ENCODE results near the gene AGO3. TPM values are rescaled to one million over a fixed set of nuclear protein-coding genes. Genes with fewer than 3 reads are reported as not detected.

The AGO3 gene
- total RNA-seq, 2 donors from 2014 or later: 47.5 to 49.9 TPM

GRCh38 chr1:36100376-36100775, 169.5 kb downstream of the AGO3 start:
- no peaks in the 10 kb centered on the region for H3K9me3 ChIP-seq
- ATAC-seq (ENCODE audit: insufficient number of reproducible peaks, low FRiP score, low read depth): no peak
- TF ChIP-seq CTCF (IDR thresholded peaks at IDR 0.05): no peak
- peak overlapping the region in 1 of 2 donors; percentile 30 for H3K27ac ChIP-seq
- H3K4me1 ChIP-seq (ENCODE audit: control insufficient read depth in 1 of 2, low read depth in 2 of 2): peaks cover 6% of the 10 kb centered on the region in 2 donors
- DNase-seq (ENCODE audit: low spot score): no peak
- no peaks in the 10 kb centered on the region for H3K27me3 ChIP-seq (replicated peaks; ENCODE audit: insufficient read depth)
- H3K36me3 ChIP-seq: no peaks in the 10 kb centered on the region
- no peak overlapping the region for H3K4me3 ChIP-seq

DNA sequence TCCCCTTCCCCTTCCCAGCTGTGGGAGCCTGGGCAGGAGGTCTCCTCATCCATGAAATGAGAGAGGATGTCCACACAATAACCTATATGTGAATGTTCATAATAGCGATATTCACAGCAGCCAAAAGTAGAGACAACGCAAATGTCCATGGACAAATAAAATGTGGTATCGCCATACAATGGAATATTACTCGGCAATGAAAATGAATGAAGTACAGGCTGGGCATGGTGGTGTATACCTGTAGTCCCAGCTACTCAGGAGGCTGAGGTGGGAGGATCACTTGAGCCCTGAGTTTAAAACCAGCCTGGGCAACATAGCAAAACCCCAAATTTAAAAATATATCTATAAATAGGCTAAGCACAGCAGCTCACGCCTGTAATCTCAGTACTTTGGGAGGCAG, 170.6 kb downstream of the AGO3 start:
- no peak for TF ChIP-seq CTCF (IDR thresholded peaks at IDR 0.05)
- Histone ChIP-seq H3K4me3 (no peak overlapping the region), H3K27me3 (replicated peaks; ENCODE audit: insufficient read depth) (no peaks in the 10 kb centered on the region), H3K4me1 (ENCODE audit: control insufficient read depth in 1 of 2, low read depth in 2 of 2) (peaks cover 6% of the 10 kb centered on the region in 2 donors), H3K27ac (no peak overlapping the region), H3K9me3 (no peaks in the 10 kb centered on the region), H3K36me3 (no peaks in the 10 kb centered on the region)
- DNase-seq (ENCODE audit: low spot score) (no peak), ATAC-seq (ENCODE audit: insufficient number of reproducible peaks, low FRiP score, low read depth) (no peak)

DNA sequence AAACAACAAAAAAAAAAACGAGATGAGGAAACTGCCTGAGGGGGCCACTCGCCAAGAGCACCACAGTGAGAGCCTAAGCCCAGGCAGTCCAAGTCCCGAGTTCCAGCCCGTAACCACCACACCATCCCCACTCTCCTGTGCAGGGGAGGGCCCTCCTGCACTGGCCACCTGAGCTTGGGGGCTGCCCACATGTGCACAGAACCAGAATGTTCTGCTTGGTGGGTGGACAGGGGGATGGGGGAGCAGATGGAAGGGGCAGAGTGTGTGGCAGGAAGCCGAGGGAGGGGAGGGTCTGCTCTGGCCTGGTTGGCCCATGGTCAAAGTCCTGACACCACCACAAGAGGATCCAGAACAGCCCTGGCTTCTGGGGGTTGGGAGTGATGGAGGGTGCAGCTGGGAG, 175.4 kb downstream of the AGO3 start:
- no peak for ATAC-seq (ENCODE audit: insufficient number of reproducible peaks, low FRiP score, low read depth)

DNA sequence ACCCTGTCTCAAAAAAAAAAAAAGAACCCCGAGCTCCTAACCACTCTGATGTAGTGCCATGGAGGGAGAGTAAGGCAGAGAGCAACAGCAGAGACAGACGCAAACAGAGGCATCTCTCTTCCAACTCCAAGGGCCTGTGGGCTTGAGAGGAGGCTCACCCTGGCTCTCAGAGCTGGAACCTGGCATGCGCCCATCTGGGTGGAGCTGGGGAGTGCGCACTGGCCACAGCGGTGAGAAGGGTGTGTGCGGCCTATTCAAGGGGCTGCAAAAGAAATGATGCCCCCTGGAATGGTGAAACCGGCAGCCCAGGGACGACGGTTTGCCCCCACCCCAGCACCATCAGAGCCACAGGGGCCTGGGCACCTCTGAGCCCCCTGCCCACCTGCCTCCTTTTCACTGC, 176.5 kb downstream of the AGO3 start:
- H3K9me3 ChIP-seq: no peaks in the 10 kb centered on the region
- H3K4me1 ChIP-seq (ENCODE audit: control insufficient read depth in 1 of 2, low read depth in 2 of 2): no peaks in the 10 kb centered on the region
- no peaks in the 10 kb centered on the region for H3K36me3 ChIP-seq
- TF ChIP-seq CTCF (IDR thresholded peaks at IDR 0.05): no peak
- ATAC-seq (ENCODE audit: insufficient number of reproducible peaks, low FRiP score, low read depth) (no peak), DNase-seq (ENCODE audit: low spot score) (no peak)
- H3K4me3 ChIP-seq: no peak overlapping the region
- no peaks in the 10 kb centered on the region for H3K27me3 ChIP-seq (replicated peaks; ENCODE audit: insufficient read depth)
- no peak overlapping the region for H3K27ac ChIP-seq

More for the DNA sequence above, 175.4 kb downstream of the AGO3 start:
- Histone ChIP-seq H3K27ac (no peak overlapping the region), H3K4me3 (no peak overlapping the region), H3K9me3 (no peaks in the 10 kb centered on the region), H3K4me1 (ENCODE audit: control insufficient read depth in 1 of 2, low read depth in 2 of 2) (no peaks in the 10 kb centered on the region), H3K36me3 (no peaks in the 10 kb centered on the region), H3K27me3 (replicated peaks; ENCODE audit: insufficient read depth) (no peaks in the 10 kb centered on the region)
- TF ChIP-seq CTCF (IDR thresholded peaks at IDR 0.05): no peak
- DNase-seq (ENCODE audit: low spot score): no peak

GRCh38 chr1:36108314-36108713, 177.4 kb downstream of the AGO3 start:
- no peak for ATAC-seq (ENCODE audit: insufficient number of reproducible peaks, low FRiP score, low read depth)
- Histone ChIP-seq H3K4me3 (no peak overlapping the region), H3K4me1 (ENCODE audit: control insufficient read depth in 1 of 2, low read depth in 2 of 2) (no peaks in the 10 kb centered on the region), H3K9me3 (no peaks in the 10 kb centered on the region), H3K27me3 (replicated peaks; ENCODE audit: insufficient read depth) (no peaks in the 10 kb centered on the region), H3K27ac (no peak overlapping the region), H3K36me3 (no peaks in the 10 kb centered on the region)
- no peak for TF ChIP-seq CTCF (IDR thresholded peaks at IDR 0.05)
- no peak for DNase-seq (ENCODE audit: low spot score)
